Measurements from ENCODE around the gene HOXB8. TPM values are rescaled to one million over a fixed set of nuclear protein-coding genes. Genes with fewer than 3 reads are reported as not detected.

HOXB8 gene
- total RNA-seq, 2 donors from 2014 or later: 0.09 to 0.97 TPM

GRCh38 chr17:48584223-48584741 is 30.8 kb downstream of the HOXB8 start:
- peaks cover 39% of the 10 kb centered on the region for H3K27me3 ChIP-seq (replicated peaks; ENCODE audit: insufficient read depth)
- H3K4me3 ChIP-seq: no peak overlapping the region
- no peak for DNase-seq (ENCODE audit: low spot score)
- TF ChIP-seq POLR2A (IDR thresholded peaks at IDR 0.05) (no peak), POLR2AphosphoS5 (IDR thresholded peaks at IDR 0.05) (no peak), CTCF (IDR thresholded peaks at IDR 0.05) (no peak)
- no peaks in the 10 kb centered on the region for H3K9me3 ChIP-seq
- H3K27ac ChIP-seq: no peak overlapping the region
- 44% methylated on average over 2 of the region's 2 CpGs for WGBS
- intact Hi-C loops (cut with DNase I): no loop called here
- H3K36me3 ChIP-seq: no peaks in the 10 kb centered on the region
- H3K4me1 ChIP-seq (replicated peaks): peaks cover 4% of the 10 kb centered on the region

GRCh38 chr17:48583708-48584222 is 31.3 kb downstream of the HOXB8 start:
- WGBS: 75% methylated on average over 3 of the region's 3 CpGs
- TF ChIP-seq POLR2A (IDR thresholded peaks at IDR 0.05): no peak
- TF ChIP-seq POLR2AphosphoS5 (IDR thresholded peaks at IDR 0.05): no peak
- TF ChIP-seq CTCF (IDR thresholded peaks at IDR 0.05): no peak
- Histone ChIP-seq H3K27me3 (replicated peaks; ENCODE audit: insufficient read depth) (peaks cover 43% of the 10 kb centered on the region), H3K27ac (no peak overlapping the region), H3K9me3 (no peaks in the 10 kb centered on the region), H3K36me3 (no peaks in the 10 kb centered on the region), H3K4me3 (no peak overlapping the region), H3K4me1 (replicated peaks) (peaks cover 4% of the 10 kb centered on the region)
- intact Hi-C loops (cut with DNase I): no loop called here
- DNase-seq (ENCODE audit: low spot score): no peak

DNA sequence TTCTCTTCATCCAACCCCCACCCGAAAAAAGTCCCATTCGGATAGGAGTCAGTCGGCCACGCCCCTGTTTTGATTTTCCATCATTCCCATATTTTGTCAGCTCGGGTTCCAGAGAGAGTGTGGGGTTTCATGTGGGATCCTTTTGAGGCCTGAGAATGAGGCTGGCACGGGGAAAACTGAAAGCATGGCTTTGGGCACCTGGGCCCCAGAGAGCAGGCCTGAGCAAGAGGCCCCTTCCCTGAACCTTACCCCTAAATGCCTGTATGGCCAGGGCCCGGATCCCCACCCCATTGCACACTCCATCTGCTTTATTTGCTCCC is 32.4 kb downstream of the HOXB8 start:
- 75% methylated on average over 7 of the region's 7 CpGs for WGBS
- H3K4me1 ChIP-seq (replicated peaks): peaks cover 4% of the 10 kb centered on the region
- TF ChIP-seq POLR2AphosphoS5 (IDR thresholded peaks at IDR 0.05): no peak
- TF ChIP-seq POLR2A (IDR thresholded peaks at IDR 0.05): no peak
- TF ChIP-seq CTCF (IDR thresholded peaks at IDR 0.05): no peak
- H3K36me3 ChIP-seq: no peaks in the 10 kb centered on the region
- no peaks in the 10 kb centered on the region for H3K9me3 ChIP-seq
- no peak for DNase-seq (ENCODE audit: low spot score)
- H3K27ac ChIP-seq: no peak overlapping the region
- H3K27me3 ChIP-seq (replicated peaks; ENCODE audit: insufficient read depth): peaks cover 46% of the 10 kb centered on the region
- H3K4me3 ChIP-seq: no peak overlapping the region
- intact Hi-C loops (cut with DNase I): no loop called here

- H3K4me3 ChIP-seq: no peak overlapping the region
- H3K27ac ChIP-seq: no peak overlapping the region
- no peaks in the 10 kb centered on the region for H3K4me1 ChIP-seq (replicated peaks)
- no peaks in the 10 kb centered on the region for H3K9me3 ChIP-seq
- no peaks in the 10 kb centered on the region for H3K36me3 ChIP-seq
- 26% methylated on average over 26 of the region's 26 CpGs for WGBS
- no peak for DNase-seq (ENCODE audit: low spot score)
- intact Hi-C loops (cut with DNase I): no loop called here
- H3K27me3 ChIP-seq (replicated peaks; ENCODE audit: insufficient read depth): peaks cover 66% of the 10 kb centered on the region
- TF ChIP-seq POLR2A (IDR thresholded peaks at IDR 0.05) (no peak), POLR2AphosphoS5 (IDR thresholded peaks at IDR 0.05) (no peak), CTCF (IDR thresholded peaks at IDR 0.05) (no peak)
Observed at GRCh38 chr17:48579760-48580554, 35.1 kb downstream of the HOXB8 start.

GRCh38 chr17:48579471-48579759 is 35.7 kb downstream of the HOXB8 start:
- Histone ChIP-seq H3K27ac (no peak overlapping the region), H3K36me3 (no peaks in the 10 kb centered on the region), H3K4me3 (no peak overlapping the region), H3K9me3 (no peaks in the 10 kb centered on the region), H3K27me3 (replicated peaks; ENCODE audit: insufficient read depth) (peaks cover 69% of the 10 kb centered on the region), H3K4me1 (replicated peaks) (no peaks in the 10 kb centered on the region)
- WGBS: 43% methylated on average over 7 of the region's 7 CpGs
- intact Hi-C loops (cut with DNase I): no loop called here
- no peak for TF ChIP-seq POLR2A (IDR thresholded peaks at IDR 0.05)
- TF ChIP-seq CTCF (IDR thresholded peaks at IDR 0.05): no peak
- TF ChIP-seq POLR2AphosphoS5 (IDR thresholded peaks at IDR 0.05): no peak
- DNase-seq (ENCODE audit: low spot score): no peak

Data from prostate gland (tissue), 2 donors.